Measurements from ENCODE around the gene ZFP57.

DNA sequence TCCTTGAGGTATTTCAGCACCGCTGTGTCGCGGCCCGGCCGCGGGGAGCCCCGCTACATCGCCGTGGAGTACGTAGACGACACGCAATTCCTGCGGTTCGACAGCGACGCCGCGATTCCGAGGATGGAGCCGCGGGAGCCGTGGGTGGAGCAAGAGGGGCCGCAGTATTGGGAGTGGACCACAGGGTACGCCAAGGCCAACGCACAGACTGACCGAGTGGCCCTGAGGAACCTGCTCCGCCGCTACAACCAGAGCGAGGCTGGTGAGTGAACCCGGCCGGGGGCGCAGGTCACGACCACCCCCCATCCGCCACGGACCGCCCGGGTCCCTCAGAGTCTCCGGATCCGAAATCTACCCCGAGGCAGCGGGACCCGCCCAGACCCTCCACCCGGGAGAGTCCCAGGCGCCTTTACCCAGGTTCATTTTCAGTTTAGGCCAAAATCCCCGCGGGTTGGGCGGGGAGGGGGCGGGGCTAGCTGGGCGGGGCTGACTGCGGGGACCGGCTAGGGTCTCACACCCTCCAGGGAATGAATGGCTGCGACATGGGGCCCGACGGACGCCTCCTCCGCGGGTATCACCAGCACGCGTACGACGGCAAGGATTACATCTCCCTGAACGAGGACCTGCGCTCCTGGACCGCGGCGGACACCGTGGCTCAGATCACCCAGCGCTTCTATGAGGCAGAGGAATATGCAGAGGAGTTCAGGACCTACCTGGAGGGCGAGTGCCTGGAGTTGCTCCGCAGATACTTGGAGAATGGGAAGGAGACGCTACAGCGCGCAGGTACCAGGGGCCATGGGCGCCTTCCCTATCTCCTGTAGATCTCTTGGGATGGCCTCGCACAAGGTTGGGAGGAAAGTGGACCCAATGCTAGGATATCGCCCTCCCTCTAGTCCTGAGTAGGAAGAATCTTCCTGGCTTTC is 43.0 kb upstream of the ZFP57 start:
- TF ChIP-seq, protein P1, sequence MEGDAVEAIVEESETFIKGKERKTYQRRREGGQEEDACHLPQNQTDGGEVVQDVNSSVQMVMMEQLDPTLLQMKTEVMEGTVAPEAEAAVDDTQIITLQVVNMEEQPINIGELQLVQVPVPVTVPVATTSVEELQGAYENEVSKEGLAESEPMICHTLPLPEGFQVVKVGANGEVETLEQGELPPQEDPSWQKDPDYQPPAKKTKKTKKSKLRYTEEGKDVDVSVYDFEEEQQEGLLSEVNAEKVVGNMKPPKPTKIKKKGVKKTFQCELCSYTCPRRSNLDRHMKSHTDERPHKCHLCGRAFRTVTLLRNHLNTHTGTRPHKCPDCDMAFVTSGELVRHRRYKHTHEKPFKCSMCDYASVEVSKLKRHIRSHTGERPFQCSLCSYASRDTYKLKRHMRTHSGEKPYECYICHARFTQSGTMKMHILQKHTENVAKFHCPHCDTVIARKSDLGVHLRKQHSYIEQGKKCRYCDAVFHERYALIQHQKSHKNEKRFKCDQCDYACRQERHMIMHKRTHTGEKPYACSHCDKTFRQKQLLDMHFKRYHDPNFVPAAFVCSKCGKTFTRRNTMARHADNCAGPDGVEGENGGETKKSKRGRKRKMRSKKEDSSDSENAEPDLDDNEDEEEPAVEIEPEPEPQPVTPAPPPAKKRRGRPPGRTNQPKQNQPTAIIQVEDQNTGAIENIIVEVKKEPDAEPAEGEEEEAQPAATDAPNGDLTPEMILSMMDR (IDR thresholded peaks at IDR 0.05; ENCODE audit: poor library complexity, severe bottlenecking) = no peak
- no peak for TF ChIP-seq EP300 (conservative IDR thresholded peaks at IDR 0.05; ENCODE audit: poor library complexity, severe bottlenecking)
- TF ChIP-seq POLR2AphosphoS5 (IDR thresholded peaks at IDR 0.05) = no peak
- TF ChIP-seq RAD21 (conservative IDR thresholded peaks at IDR 0.05) = no peak
- TF ChIP-seq, protein P2, sequence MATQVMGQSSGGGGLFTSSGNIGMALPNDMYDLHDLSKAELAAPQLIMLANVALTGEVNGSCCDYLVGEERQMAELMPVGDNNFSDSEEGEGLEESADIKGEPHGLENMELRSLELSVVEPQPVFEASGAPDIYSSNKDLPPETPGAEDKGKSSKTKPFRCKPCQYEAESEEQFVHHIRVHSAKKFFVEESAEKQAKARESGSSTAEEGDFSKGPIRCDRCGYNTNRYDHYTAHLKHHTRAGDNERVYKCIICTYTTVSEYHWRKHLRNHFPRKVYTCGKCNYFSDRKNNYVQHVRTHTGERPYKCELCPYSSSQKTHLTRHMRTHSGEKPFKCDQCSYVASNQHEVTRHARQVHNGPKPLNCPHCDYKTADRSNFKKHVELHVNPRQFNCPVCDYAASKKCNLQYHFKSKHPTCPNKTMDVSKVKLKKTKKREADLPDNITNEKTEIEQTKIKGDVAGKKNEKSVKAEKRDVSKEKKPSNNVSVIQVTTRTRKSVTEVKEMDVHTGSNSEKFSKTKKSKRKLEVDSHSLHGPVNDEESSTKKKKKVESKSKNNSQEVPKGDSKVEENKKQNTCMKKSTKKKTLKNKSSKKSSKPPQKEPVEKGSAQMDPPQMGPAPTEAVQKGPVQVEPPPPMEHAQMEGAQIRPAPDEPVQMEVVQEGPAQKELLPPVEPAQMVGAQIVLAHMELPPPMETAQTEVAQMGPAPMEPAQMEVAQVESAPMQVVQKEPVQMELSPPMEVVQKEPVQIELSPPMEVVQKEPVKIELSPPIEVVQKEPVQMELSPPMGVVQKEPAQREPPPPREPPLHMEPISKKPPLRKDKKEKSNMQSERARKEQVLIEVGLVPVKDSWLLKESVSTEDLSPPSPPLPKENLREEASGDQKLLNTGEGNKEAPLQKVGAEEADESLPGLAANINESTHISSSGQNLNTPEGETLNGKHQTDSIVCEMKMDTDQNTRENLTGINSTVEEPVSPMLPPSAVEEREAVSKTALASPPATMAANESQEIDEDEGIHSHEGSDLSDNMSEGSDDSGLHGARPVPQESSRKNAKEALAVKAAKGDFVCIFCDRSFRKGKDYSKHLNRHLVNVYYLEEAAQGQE (IDR thresholded peaks at IDR 0.05; ENCODE audit: borderline replicate concordance) = no peak

Data from neural cell (in vitro differentiated cells).